Measurements from ENCODE around the gene TBC1D28.
"Not testable (repeated sequence)": the region's sequence is repeated elsewhere in the genome, so short reads cannot be mapped to it uniquely, and the experiment has no call there.

The TBC1D28 gene

DNA sequence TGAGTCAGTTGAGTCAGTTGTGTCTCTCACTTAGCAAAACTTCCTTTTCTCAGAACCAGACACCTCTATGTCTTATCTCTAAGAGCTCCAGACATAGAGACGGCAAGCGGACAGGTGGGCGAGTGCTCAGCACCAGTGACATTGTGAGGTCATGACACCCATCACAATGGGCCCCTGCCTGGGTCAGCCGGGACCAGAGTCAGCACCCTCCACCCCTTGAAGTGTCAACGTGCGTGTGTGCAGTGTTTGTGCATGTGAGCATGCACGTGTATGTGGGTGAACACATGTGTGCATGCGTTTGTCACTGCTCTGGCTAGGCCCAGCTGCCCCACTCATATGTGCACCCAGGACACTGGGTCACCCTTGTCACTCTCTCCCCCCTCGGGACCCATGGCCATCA is at the start of gene TBC1D28:
TSS of gene TBC1D28 (minus strand) at position 101 of the 400 bp plus-strand sequence. CDS start 3,039 bp downstream, outside the sequence.
- not testable (repeated sequence) for H3K9ac ChIP-seq; H3K27ac ChIP-seq; H3K36me3 ChIP-seq (ENCODE audit: insufficient read depth); H3K4me2 ChIP-seq; H3K79me2 ChIP-seq (ENCODE audit: insufficient read depth, low read depth); H3K4me1 ChIP-seq (ENCODE audit: low read depth, poor library complexity, severe bottlenecking); H4K20me1 ChIP-seq (ENCODE audit: insufficient read depth); H3K27me3 ChIP-seq (ENCODE audit: insufficient read depth, low read depth); H3K4me3 ChIP-seq (IDR thresholded peaks at IDR 0.05; ENCODE audit: insufficient read depth, low read depth, low read length); H2AFZ ChIP-seq (ENCODE audit: low read depth)

DNA sequence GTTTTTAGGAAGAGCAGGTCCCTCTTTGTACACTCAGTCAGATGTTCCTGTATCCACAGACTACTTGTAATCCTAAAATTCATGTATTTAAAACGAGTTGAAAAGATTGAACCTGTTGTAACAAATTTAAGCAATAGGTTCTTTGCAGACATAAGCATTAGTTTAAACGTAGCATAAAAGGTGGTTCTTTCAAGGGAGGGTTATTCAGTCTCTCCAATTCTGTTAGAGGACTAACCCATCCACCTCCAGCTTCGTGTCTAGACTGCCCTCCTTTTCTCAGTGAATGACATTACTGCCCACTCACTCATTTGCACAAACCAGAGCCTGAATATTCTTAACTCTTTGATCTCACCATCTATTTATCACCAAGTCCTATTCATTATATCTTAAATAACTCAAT is 38.5 kb upstream of the TBC1D28 start:
- H3K27ac ChIP-seq; H3K36me3 ChIP-seq (ENCODE audit: insufficient read depth); H3K4me1 ChIP-seq (ENCODE audit: low read depth, poor library complexity, severe bottlenecking); H3K4me3 ChIP-seq (IDR thresholded peaks at IDR 0.05; ENCODE audit: insufficient read depth, low read depth, low read length); H3K79me2 ChIP-seq (ENCODE audit: insufficient read depth, low read depth); H4K20me1 ChIP-seq (ENCODE audit: insufficient read depth); H3K27me3 ChIP-seq (ENCODE audit: insufficient read depth, low read depth); H3K9ac ChIP-seq; H3K4me2 ChIP-seq; H2AFZ ChIP-seq (ENCODE audit: low read depth): not testable (repeated sequence)

DNA sequence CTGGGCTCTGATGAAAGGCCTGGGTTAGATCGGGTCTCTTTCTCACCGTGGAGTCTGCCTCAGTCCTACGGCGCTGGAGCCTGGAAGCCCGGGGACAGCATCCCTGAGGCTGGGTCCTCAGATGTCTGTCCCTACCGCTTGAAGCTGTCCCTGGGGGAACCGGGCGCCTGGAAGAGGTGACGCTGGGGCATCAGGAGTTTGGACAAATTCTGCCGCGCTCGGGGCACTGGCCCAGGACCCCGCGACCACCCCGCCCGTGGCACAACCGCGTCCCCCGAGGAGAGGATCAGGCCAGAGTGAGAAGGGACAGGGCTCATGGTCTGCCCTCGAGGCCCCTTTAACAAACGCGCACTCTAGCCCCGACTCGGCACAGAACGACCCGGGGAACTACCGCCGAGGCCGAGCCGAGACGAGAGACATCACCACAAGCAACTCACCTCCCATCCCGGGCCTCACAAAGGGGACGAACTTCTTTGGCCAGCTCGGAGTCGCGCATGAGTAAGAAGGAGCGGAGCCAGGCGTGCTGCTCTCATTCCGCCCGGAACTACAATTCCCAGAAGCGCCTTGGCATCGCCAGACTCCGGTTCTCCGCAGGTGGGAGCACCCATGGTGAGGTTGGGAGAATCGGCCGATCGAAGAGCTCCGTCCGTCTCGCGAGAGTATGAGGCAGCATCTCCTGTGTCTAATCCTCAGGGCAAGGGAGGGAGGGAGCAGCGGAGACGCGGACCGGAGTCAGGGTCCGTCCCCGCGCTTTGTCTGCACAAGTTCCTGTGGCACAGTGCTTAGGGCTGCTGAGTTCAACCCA is 37.8 kb upstream of the TBC1D28 start, which contains the start of gene FOXO3B:
TSS of gene FOXO3B (minus strand) at position 548 of the 805 bp plus-strand sequence. CDS start 663 bp downstream, outside the sequence.
- H3K36me3 ChIP-seq (ENCODE audit: insufficient read depth); H3K4me3 ChIP-seq (IDR thresholded peaks at IDR 0.05; ENCODE audit: insufficient read depth, low read depth, low read length); H3K27me3 ChIP-seq (ENCODE audit: insufficient read depth, low read depth); H3K9ac ChIP-seq; H2AFZ ChIP-seq (ENCODE audit: low read depth); H3K4me1 ChIP-seq (ENCODE audit: low read depth, poor library complexity, severe bottlenecking); H4K20me1 ChIP-seq (ENCODE audit: insufficient read depth); H3K27ac ChIP-seq; H3K4me2 ChIP-seq; H3K79me2 ChIP-seq (ENCODE audit: insufficient read depth, low read depth): not testable (repeated sequence)

GRCh38 chr17:18677381-18677780 is 33.2 kb upstream of the TBC1D28 start:
- not testable (repeated sequence) for H3K79me2 ChIP-seq (ENCODE audit: insufficient read depth, low read depth); H3K4me2 ChIP-seq; H4K20me1 ChIP-seq (ENCODE audit: insufficient read depth); H3K4me3 ChIP-seq (IDR thresholded peaks at IDR 0.05; ENCODE audit: insufficient read depth, low read depth, low read length); H3K9ac ChIP-seq; H3K27me3 ChIP-seq (ENCODE audit: insufficient read depth, low read depth); H3K36me3 ChIP-seq (ENCODE audit: insufficient read depth); H3K4me1 ChIP-seq (ENCODE audit: low read depth, poor library complexity, severe bottlenecking); H2AFZ ChIP-seq (ENCODE audit: low read depth); H3K27ac ChIP-seq

GRCh38 chr17:18676928-18677327 is 32.7 kb upstream of the TBC1D28 start:
- not testable (repeated sequence) for H3K36me3 ChIP-seq (ENCODE audit: insufficient read depth); H3K4me1 ChIP-seq (ENCODE audit: low read depth, poor library complexity, severe bottlenecking); H3K4me2 ChIP-seq; H4K20me1 ChIP-seq (ENCODE audit: insufficient read depth); H3K27ac ChIP-seq; H3K4me3 ChIP-seq (IDR thresholded peaks at IDR 0.05; ENCODE audit: insufficient read depth, low read depth, low read length); H3K79me2 ChIP-seq (ENCODE audit: insufficient read depth, low read depth); H3K9ac ChIP-seq; H3K27me3 ChIP-seq (ENCODE audit: insufficient read depth, low read depth); H2AFZ ChIP-seq (ENCODE audit: low read depth)

- not testable (repeated sequence) for H3K27ac ChIP-seq; H3K4me3 ChIP-seq (IDR thresholded peaks at IDR 0.05; ENCODE audit: insufficient read depth, low read depth, low read length); H3K9ac ChIP-seq; H3K36me3 ChIP-seq (ENCODE audit: insufficient read depth); H3K4me2 ChIP-seq; H3K79me2 ChIP-seq (ENCODE audit: insufficient read depth, low read depth); H3K4me1 ChIP-seq (ENCODE audit: low read depth, poor library complexity, severe bottlenecking); H4K20me1 ChIP-seq (ENCODE audit: insufficient read depth); H3K27me3 ChIP-seq (ENCODE audit: insufficient read depth, low read depth); H2AFZ ChIP-seq (ENCODE audit: low read depth)
These were observed 28.4 kb upstream of the TBC1D28 start for GRCh38 chr17:18672395-18673227.

DNA sequence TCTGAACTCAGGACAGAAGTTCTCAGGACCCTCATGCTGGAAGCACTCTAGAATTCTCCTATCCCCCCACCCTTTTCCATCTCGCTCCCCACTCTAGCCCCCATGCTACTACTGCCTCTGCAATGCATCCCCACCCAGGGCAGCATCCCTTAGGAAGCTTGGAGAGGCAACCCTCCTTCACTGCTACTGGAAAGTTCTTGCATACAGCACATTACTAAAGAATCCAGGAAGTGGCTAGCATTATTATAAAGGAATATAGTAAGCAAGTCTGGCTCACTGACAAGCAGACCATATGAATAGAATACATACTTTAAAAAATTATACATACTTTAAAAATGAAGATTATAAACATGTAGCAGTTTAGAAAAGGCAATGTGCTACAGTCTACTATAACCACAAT is 24.4 kb upstream of the TBC1D28 start:
- H2AFZ ChIP-seq (ENCODE audit: low read depth); H3K27me3 ChIP-seq (ENCODE audit: insufficient read depth, low read depth); H4K20me1 ChIP-seq (ENCODE audit: insufficient read depth); H3K79me2 ChIP-seq (ENCODE audit: insufficient read depth, low read depth); H3K4me2 ChIP-seq; H3K27ac ChIP-seq; H3K4me3 ChIP-seq (IDR thresholded peaks at IDR 0.05; ENCODE audit: insufficient read depth, low read depth, low read length); H3K4me1 ChIP-seq (ENCODE audit: low read depth, poor library complexity, severe bottlenecking); H3K9ac ChIP-seq; H3K36me3 ChIP-seq (ENCODE audit: insufficient read depth): not testable (repeated sequence)

DNA sequence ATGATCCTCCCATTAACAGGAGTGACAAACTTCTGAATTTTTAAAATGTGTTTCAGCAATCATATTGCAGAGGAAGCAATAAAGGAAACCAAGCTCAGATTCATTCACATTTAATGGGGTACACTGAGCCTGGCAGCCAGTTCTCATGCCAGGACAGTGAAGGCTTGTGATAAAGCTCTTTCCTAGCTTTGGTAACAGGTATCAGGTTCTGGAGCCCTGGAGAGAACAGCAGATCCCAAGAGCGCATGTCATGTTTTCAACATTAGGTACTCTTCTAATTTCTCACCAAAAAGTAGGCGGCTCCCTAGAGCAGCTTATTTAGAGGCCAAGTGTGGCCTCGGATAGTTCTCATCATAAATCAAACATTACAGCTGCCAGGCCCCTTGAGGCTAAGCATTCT is 23.3 kb upstream of the TBC1D28 start:
- H3K79me2 ChIP-seq (ENCODE audit: insufficient read depth, low read depth); H3K9ac ChIP-seq; H3K4me3 ChIP-seq (IDR thresholded peaks at IDR 0.05; ENCODE audit: insufficient read depth, low read depth, low read length); H4K20me1 ChIP-seq (ENCODE audit: insufficient read depth); H3K27ac ChIP-seq; H2AFZ ChIP-seq (ENCODE audit: low read depth); H3K36me3 ChIP-seq (ENCODE audit: insufficient read depth); H3K4me2 ChIP-seq; H3K27me3 ChIP-seq (ENCODE audit: insufficient read depth, low read depth); H3K4me1 ChIP-seq (ENCODE audit: low read depth, poor library complexity, severe bottlenecking): not testable (repeated sequence)

- H3K27ac ChIP-seq; H3K79me2 ChIP-seq (ENCODE audit: insufficient read depth, low read depth); H3K4me2 ChIP-seq; H3K36me3 ChIP-seq (ENCODE audit: insufficient read depth); H4K20me1 ChIP-seq (ENCODE audit: insufficient read depth); H3K9ac ChIP-seq; H3K27me3 ChIP-seq (ENCODE audit: insufficient read depth, low read depth); H2AFZ ChIP-seq (ENCODE audit: low read depth); H3K4me1 ChIP-seq (ENCODE audit: low read depth, poor library complexity, severe bottlenecking); H3K4me3 ChIP-seq (IDR thresholded peaks at IDR 0.05; ENCODE audit: insufficient read depth, low read depth, low read length): not testable (repeated sequence)
These were observed 22.1 kb upstream of the TBC1D28 start for GRCh38 chr17:18666326-18666725.

- H3K79me2 ChIP-seq (ENCODE audit: insufficient read depth, low read depth); H3K27ac ChIP-seq: not testable (repeated sequence)
These were observed 17.9 kb upstream of the TBC1D28 start for GRCh38 chr17:18661924-18662624.

More at GRCh38 chr17:18661924-18662624, 17.9 kb upstream of the TBC1D28 start:
- not testable (repeated sequence) for H3K4me2 ChIP-seq; H3K4me3 ChIP-seq (IDR thresholded peaks at IDR 0.05; ENCODE audit: insufficient read depth, low read depth, low read length); H4K20me1 ChIP-seq (ENCODE audit: insufficient read depth); H3K9ac ChIP-seq; H3K36me3 ChIP-seq (ENCODE audit: insufficient read depth); H3K27me3 ChIP-seq (ENCODE audit: insufficient read depth, low read depth); H3K4me1 ChIP-seq (ENCODE audit: low read depth, poor library complexity, severe bottlenecking); H2AFZ ChIP-seq (ENCODE audit: low read depth)

All from KMS-11 (cell line).